PC-9 (cell line): Measurements from ENCODE around the gene SELENOF. TPM values are rescaled to one million over a fixed set of nuclear protein-coding genes. Genes with fewer than 3 reads are reported as not detected.

Experiments
- BruUV-seq: library from RNA; stranded (reverse); fragments of 400-500 nt; replicated peaks from 2 replicates; lab custom pipeline; 2021; lab: Mats Ljungman, UMichigan
- CTCF ChIA-PET: fragments of 300-600 bp; sonication (Branson Sonifier 250); formaldehyde crosslinking; loops from one replicate; lab custom pipeline; 2022; ENCODE audit warnings: antibody characterized with exemption; lab: Charles Lee
- POLR2A ChIA-PET: fragments of 300-600 bp; sonication (Branson Sonifier 250); formaldehyde crosslinking; loops from one replicate; lab custom pipeline; 2022; ENCODE audit warnings: antibody characterized with exemption; ENCODE audit not compliant: unreplicated experiment; lab: Charles Lee
- DNase-seq, 2 experiments: peaks; one replicate each; pipeline versions ENCODE4 v3.0.0 to v3.0.0-alpha.2; 2015 to 2022; ENCODE audit warnings: mixed read lengths in 1 of 2
- H2AFZ ChIP-seq: fragments of 200-600 bp; sonication (generic); 2 replicates; pipeline ENCODE4 v1.8.1; 2017; ENCODE audit warnings: antibody characterized with exemption
- H3F3A ChIP-seq: fragments of 200-600 bp; sonication (generic); 2 replicates; pipeline ENCODE4 v1.8.1; 2017; ENCODE audit warnings: antibody characterized with exemption, mild to moderate bottlenecking, low read depth; ENCODE audit not compliant: insufficient read depth
- H3K27ac ChIP-seq: fragments of 200-600 bp; sonication (generic); 2 replicates; pipeline ENCODE4 v1.6.1; 2016; ENCODE audit warnings: mixed run types
- H3K27me3 ChIP-seq: fragments of 200-600 bp; sonication (generic); 2 replicates; pipeline ENCODE4 v1.6.1; 2016; ENCODE audit warnings: low read depth, mixed run types; ENCODE audit not compliant: insufficient read depth
- H3K36me3 ChIP-seq: fragments of 200-600 bp; sonication (generic); 2 replicates; pipeline ENCODE4 v1.6.1; 2016; ENCODE audit warnings: low read depth, mixed run types
- H3K4me1 ChIP-seq: fragments of 200-600 bp; sonication (generic); replicated peaks from 2 replicates; pipeline ENCODE4 v1.6.1; 2016; ENCODE audit warnings: mixed run types; ENCODE audit not compliant: insufficient read depth
- H3K4me2 ChIP-seq: fragments of 200-600 bp; sonication (generic); 2 replicates; pipeline ENCODE4 v1.6.1; 2017; ENCODE audit warnings: mixed run types
- H3K4me3 ChIP-seq: fragments of 200-600 bp; sonication (generic); 2 replicates; pipeline ENCODE4 v1.6.1; 2016; ENCODE audit warnings: mixed run types
- H3K79me2 ChIP-seq: fragments of 200-600 bp; sonication (generic); 2 replicates; pipeline ENCODE4 v1.6.1; 2017; ENCODE audit warnings: low read depth, mixed run types
- H3K9me2 ChIP-seq: fragments of 200-600 bp; sonication (generic); 2 replicates; pipeline ENCODE4 v1.8.1; 2017; ENCODE audit warnings: mild to moderate bottlenecking; ENCODE audit not compliant: insufficient read depth
- H3K9me3 ChIP-seq: fragments of 200-600 bp; sonication (generic); 2 replicates; pipeline ENCODE4 v1.8.1; 2016; ENCODE audit warnings: low read depth; ENCODE audit not compliant: insufficient read depth
- H4K20me1 ChIP-seq: fragments of 200-600 bp; sonication (generic); 2 replicates; pipeline ENCODE4 v1.8.1; 2017; ENCODE audit not compliant: insufficient read depth
- EZH2 ChIP-seq: fragments of 200-600 bp; sonication (generic); IDR thresholded peaks from 2 replicates; pipeline ENCODE4 v1.8.0; 2017; ENCODE audit warnings: antibody characterized with exemption, low read depth
- intact Hi-C: fragments of 100-400 bp; cut with micrococcal nuclease; formaldehyde crosslinking; loops from one replicate; pipeline ENCODE4 v1.10.0; 2022; ENCODE audit not compliant: unreplicated experiment
- total RNA-seq: library from RNA; stranded (reverse); gene quantifications from 2 replicates; pipeline ENCODE4 v1.2.3, GENCODE V29; 2021
- TF ChIP-seq, protein P1 (sequence below): fragments of 200-600 bp; sonication (generic); conservative IDR thresholded peaks from 2 replicates; pipeline ENCODE4 v1.6.1; 2017; ENCODE audit warnings: mixed run types, antibody characterized with exemption, mild to moderate bottlenecking, moderate library complexity

The SELENOF gene
- total RNA-seq, 1 experiment from 2014 or later = 137 TPM

DNA sequence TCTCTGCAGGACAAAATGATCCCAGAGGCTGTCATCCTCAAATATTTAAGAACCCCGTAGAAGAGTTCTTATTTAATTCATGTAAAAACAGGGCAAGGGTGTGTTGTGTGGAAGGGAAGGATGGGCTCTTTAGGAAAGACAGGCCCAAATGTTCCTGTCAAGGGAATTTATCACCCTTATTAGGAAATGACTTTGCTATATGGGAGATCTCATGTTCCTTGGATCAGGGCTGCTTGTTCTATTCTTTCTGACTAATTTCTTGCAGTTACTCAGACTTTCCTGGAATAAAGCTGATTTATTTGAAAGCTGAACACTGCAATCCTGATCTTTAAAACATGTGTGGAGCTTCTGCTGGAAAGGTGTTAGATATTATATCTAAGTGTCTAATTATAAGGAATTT, 72.8 kb downstream of the SELENOF start:
- no peak overlapping the region for H3K4me3 ChIP-seq
- DNase-seq = no peak
- no peak for TF ChIP-seq EZH2
- TF ChIP-seq, protein P1, sequence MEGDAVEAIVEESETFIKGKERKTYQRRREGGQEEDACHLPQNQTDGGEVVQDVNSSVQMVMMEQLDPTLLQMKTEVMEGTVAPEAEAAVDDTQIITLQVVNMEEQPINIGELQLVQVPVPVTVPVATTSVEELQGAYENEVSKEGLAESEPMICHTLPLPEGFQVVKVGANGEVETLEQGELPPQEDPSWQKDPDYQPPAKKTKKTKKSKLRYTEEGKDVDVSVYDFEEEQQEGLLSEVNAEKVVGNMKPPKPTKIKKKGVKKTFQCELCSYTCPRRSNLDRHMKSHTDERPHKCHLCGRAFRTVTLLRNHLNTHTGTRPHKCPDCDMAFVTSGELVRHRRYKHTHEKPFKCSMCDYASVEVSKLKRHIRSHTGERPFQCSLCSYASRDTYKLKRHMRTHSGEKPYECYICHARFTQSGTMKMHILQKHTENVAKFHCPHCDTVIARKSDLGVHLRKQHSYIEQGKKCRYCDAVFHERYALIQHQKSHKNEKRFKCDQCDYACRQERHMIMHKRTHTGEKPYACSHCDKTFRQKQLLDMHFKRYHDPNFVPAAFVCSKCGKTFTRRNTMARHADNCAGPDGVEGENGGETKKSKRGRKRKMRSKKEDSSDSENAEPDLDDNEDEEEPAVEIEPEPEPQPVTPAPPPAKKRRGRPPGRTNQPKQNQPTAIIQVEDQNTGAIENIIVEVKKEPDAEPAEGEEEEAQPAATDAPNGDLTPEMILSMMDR = no peak
- H3K79me2 ChIP-seq = no peaks in the 10 kb centered on the region
- POLR2A ChIA-PET = interaction anchor here (0.6 kb wide), 1 partner anchor 98 kb away, joined by 3 read pairs; no protein-coding TSS in a partner anchor
- no peaks in the 10 kb centered on the region for H3K27me3 ChIP-seq
- H4K20me1 ChIP-seq = no peaks in the 10 kb centered on the region
- no peaks in the 10 kb centered on the region for H3K36me3 ChIP-seq
- peaks cover 4% of the 10 kb centered on the region for H3K4me1 ChIP-seq
- CTCF ChIA-PET = no interaction called here
- H3K9me2 ChIP-seq = no peaks in the 10 kb centered on the region
- no peak overlapping the region for H3K4me2 ChIP-seq
- no peak overlapping the region for H2AFZ ChIP-seq
- no TSS peak for BruUV-seq
- no peak overlapping the region for H3K27ac ChIP-seq
- H3F3A ChIP-seq = no peaks in the 10 kb centered on the region
- intact Hi-C loops = no loop called here
- H3K9me3 ChIP-seq = no peaks in the 10 kb centered on the region

- BruUV-seq = no TSS peak
- ChIA-PET POLR2A (interaction anchor here (0.6 kb wide), 1 partner anchor 1175 kb away, joined by 5 read pairs; no protein-coding TSS in a partner anchor), CTCF (interaction anchor here (1.0 kb wide), 2 partner anchors 132 to 249 kb away, joined by 3 read pairs; no protein-coding TSS in a partner anchor)
These were observed 80.3 kb downstream of the SELENOF start for GRCh38 chr1:86833461-86834215.

GRCh38 chr1:86832433-86832832, 81.5 kb downstream of the SELENOF start:
- Histone ChIP-seq H3K4me1 (no peaks in the 10 kb centered on the region), H3K9me3 (no peaks in the 10 kb centered on the region), H2AFZ (no peak overlapping the region), H3K4me3 (no peak overlapping the region), H3K79me2 (no peaks in the 10 kb centered on the region), H3K4me2 (no peak overlapping the region), H4K20me1 (no peaks in the 10 kb centered on the region), H3K27ac (no peak overlapping the region), H3K36me3 (no peaks in the 10 kb centered on the region), H3K9me2 (no peaks in the 10 kb centered on the region), H3F3A (no peaks in the 10 kb centered on the region), H3K27me3 (no peaks in the 10 kb centered on the region)
- TF ChIP-seq EZH2 = no peak
- TF ChIP-seq, protein P1 = no peak
- no peak for DNase-seq
- intact Hi-C loops = loop anchor here (2.0 to 5.0 kb wide), 4 partner anchors 50 to 195 kb away; no protein-coding TSS in a partner anchor
- CTCF ChIA-PET = no interaction called here
- POLR2A ChIA-PET = no interaction called here
- no TSS peak for BruUV-seq

More at GRCh38 chr1:86833461-86834215, 80.3 kb downstream of the SELENOF start:
- peak; percentile 45 to 71 for DNase-seq
- Histone ChIP-seq H3K4me1 (no peaks in the 10 kb centered on the region), H3K4me2 (no peak overlapping the region), H4K20me1 (no peaks in the 10 kb centered on the region), H2AFZ (no peak overlapping the region), H3K36me3 (no peaks in the 10 kb centered on the region), H3K27me3 (no peaks in the 10 kb centered on the region), H3K9me2 (no peaks in the 10 kb centered on the region), H3K9me3 (no peaks in the 10 kb centered on the region), H3F3A (no peaks in the 10 kb centered on the region), H3K27ac (no peak overlapping the region), H3K79me2 (no peaks in the 10 kb centered on the region), H3K4me3 (no peak overlapping the region)
- TF ChIP-seq, protein P1 = peak; percentile 83
- TF ChIP-seq EZH2 = no peak
- intact Hi-C loops = loop anchor here (1.0 to 5.0 kb wide), 5 partner anchors 51 to 251 kb away; no protein-coding TSS in a partner anchor
